GM19238 (cell line): ENCODE results near the gene DLD.
"Not testable (repeated sequence)": the region's sequence is repeated elsewhere in the genome, so short reads cannot be mapped to it uniquely, and the experiment has no call there.

Experiments used
- DNase-seq: peaks from one replicate; pipeline ENCODE4 v3.0.0; 2011; ENCODE audit warnings: low spot score; ENCODE audit not compliant: insufficient read length

The DLD gene

GRCh38 chr7:107915541-107915940 lies 24.6 kb downstream of the DLD start:
- no peak for DNase-seq

- no peak for DNase-seq
Measured at GRCh38 chr7:107917763-107918651, 27.0 kb downstream of the DLD start.

GRCh38 chr7:107918948-107919347 lies 28.0 kb downstream of the DLD start:
- DNase-seq, result no peak

GRCh38 chr7:107920048-107920772 lies 29.2 kb downstream of the DLD start:
- no peak for DNase-seq

- not testable (repeated sequence) for DNase-seq
Measured at GRCh38 chr7:107921826-107922225, 30.8 kb downstream of the DLD start.

- no peak for DNase-seq
Measured at GRCh38 chr7:107922886-107923285, 31.9 kb downstream of the DLD start.

GRCh38 chr7:107924841-107925504 lies 34.0 kb downstream of the DLD start:
- peak; percentile 13 for DNase-seq

- DNase-seq, result no peak
Measured at GRCh38 chr7:107926481-107926880, 35.5 kb downstream of the DLD start.

GRCh38 chr7:107931740-107932515 lies 40.9 kb downstream of the DLD start:
- no peak for DNase-seq

GRCh38 chr7:107932805-107933204 lies 41.8 kb downstream of the DLD start:
- no peak for DNase-seq

GRCh38 chr7:107933386-107934013 lies 42.5 kb downstream of the DLD start:
- DNase-seq, result no peak

GRCh38 chr7:107934991-107935770 lies 44.2 kb downstream of the DLD start:
- DNase-seq, result no peak

GRCh38 chr7:107936312-107936711 lies 45.3 kb downstream of the DLD start:
- no peak for DNase-seq

GRCh38 chr7:107937531-107937930 lies 46.5 kb downstream of the DLD start:
- no peak for DNase-seq

GRCh38 chr7:107938456-107939250 lies 47.7 kb downstream of the DLD start:
- DNase-seq, result no peak

GRCh38 chr7:107939573-107940489 lies 48.8 kb downstream of the DLD start:
- no peak for DNase-seq

- no peak for DNase-seq
Measured at GRCh38 chr7:107940951-107941350, 50.0 kb downstream of the DLD start.

- DNase-seq, result no peak
Measured at GRCh38 chr7:107943018-107943417, 52.0 kb downstream of the DLD start.
